ENCODE data around the gene SLC13A3. TPM values are rescaled to one million over a fixed set of nuclear protein-coding genes. Genes with fewer than 3 reads are reported as not detected.
A peak's percentile ranks its signal among the peaks of the same experiment; 100 is the strongest.

The SLC13A3 gene
- total RNA-seq, 1 donor from 2014 or later, result 0.13 TPM

- no peak for DNase-seq (ENCODE audit: low read depth in 2 of 2)
These were observed 5.9 kb upstream of the SLC13A3 start for GRCh38 chr20:46657137-46657536.

GRCh38 chr20:46652699-46653098 lies 1.4 kb upstream of the SLC13A3 start:
- DNase-seq (ENCODE audit: low read depth in 2 of 2), result no peak

DNA sequence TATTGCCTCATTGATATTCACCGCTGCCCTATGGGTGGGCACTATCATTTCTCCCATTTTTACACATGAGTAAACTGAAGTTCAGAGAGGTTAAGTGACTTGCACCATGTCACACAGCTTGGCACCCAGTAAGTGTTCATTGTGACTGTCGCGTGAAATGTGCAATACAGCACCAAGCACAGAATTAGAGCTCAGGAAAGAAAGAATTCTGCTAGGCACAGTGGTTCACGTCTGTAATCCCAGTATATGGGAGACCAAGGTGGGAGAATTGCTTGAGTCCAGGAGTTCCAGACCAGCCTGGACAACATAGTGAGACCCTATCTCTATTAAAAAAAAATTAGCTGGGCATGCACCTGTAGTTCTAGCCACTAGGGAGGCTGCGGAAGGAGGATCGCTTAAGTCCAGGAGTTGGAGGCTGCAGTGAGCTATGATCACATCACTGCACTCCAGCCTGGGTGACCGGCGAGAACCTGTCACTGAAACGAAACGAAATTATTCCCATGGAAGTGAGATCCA lies 626 bp downstream of the SLC13A3 start:
- DNase-seq (ENCODE audit: low read depth in 2 of 2), result no peak

DNA sequence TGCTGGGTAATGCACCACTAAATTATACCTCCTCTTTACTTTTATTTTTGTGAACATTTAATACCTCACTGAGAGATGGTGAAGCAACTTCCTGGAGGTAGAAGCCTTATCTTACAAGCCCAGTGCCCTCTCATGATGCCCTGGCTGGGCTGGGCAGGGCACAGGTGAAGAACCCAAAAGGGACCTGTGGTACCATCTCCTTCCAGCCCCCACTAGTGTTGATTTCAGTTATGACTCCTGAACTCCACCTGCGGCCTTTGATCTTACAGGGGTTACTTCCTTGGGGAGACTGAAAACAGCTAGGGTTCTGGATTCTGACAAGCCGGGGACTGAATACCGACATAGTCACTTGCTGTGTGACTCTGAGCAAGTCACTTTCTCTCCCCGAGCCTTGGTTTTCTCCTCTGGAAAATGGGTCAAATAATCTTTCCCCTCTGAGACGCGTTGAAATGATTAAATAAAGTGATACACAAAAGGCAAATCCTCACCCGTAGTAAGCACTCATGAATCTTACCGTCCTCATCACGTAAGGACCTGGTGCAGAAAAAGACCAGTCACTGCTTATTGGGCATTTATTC lies 1.2 kb downstream of the SLC13A3 start:
- DNase-seq (ENCODE audit: low read depth in 2 of 2), result no peak

DNA sequence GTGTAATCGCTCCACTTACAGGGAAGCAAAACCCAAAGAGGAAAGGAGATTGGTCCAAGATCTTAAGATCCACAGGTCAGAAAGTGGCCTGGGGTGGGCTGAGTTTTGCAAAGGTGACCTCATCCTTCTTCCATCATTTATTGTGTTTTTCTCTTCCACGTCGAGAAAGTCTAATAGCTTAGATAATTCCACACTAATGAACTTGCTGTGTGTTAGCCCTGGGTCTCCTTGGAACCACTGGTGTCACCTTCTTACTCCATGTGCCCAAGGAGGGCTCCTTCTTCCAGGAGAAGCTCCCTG lies 1.7 kb downstream of the SLC13A3 start:
- DNase-seq (ENCODE audit: low read depth in 2 of 2), result no peak

DNA sequence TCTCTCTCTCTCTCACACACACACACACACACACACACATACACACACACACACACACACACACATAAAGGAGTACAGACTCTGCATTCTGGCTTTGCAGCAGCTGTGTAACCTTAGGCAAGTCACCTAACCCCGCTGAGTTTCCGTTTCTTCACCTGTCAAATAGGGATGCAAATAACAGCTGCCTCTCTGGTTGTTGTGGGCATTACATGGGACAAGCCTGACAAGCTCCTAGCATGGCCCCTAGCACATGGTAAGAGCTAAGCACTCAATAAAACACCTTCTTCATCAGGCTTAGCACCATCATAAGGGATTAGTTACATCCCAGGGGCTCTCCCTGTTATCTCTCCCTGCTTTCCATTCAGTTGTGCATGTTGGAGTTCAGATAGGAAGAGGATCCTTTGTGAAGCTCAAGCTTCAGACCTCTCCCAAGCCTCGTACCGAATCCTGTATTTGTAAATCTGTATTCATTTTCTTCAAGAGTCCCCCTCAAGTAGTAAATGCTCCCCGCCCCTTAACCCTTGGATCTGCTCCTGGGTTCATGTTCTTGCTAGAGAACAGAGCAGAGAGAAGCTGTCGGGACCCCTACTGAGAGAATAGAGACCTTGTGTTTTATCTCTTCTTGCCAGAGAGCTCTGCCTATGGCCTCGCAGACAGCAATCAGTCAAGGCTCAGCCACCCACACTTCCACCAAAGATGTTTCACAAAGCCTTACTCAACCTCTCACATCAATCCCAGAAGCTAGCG lies 2.2 kb downstream of the SLC13A3 start:
- no peak for DNase-seq (ENCODE audit: low read depth in 2 of 2)

GRCh38 chr20:46647469-46647868 lies 3.8 kb downstream of the SLC13A3 start:
- no peak for DNase-seq (ENCODE audit: low read depth in 2 of 2)

GRCh38 chr20:46646659-46647380 lies 4.4 kb downstream of the SLC13A3 start:
- DNase-seq (ENCODE audit: low read depth in 2 of 2), result no peak

DNA sequence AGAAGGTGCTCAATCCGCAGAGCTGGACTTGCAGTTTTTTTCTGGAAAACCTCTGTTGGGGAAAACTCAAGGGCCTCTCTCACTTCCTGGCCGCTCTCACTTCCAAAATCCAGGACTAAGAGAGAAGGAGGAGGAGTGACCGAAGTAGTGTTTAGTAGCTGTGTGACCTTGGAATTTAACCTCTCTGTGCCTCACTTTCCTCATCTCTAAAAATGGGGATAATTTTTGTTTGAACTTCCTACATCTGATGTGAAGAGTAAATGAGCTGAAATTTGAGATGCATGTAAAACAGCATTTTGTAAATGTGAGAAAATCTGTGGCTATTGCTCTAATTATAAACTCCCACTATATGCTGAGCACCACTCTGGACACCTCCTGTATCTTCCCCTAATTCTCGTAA lies 5.1 kb downstream of the SLC13A3 start:
- no peak for DNase-seq (ENCODE audit: low read depth in 2 of 2)

DNA sequence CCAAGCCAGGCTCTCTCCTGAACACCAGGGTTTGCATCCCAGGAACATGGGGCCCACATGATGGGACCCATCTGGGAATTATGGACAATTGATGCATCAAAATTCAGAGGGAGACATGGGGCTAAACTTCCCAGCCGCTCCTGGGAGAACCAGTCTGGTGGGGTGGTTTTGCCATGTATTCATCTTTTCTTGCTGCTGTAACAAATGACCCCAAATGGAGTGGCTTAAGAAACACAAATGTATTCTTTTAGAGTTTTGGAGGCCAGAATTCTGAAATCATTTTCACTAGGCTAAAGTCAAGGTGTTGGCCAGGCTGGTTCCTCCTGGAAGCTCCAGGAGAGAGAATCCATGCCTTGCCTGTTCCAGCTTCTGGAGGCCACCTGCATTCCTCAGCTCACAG lies 6.5 kb downstream of the SLC13A3 start:
- DNase-seq (ENCODE audit: low read depth in 2 of 2), result no peak

- no peak for DNase-seq (ENCODE audit: low read depth in 2 of 2)
These were observed 7.1 kb downstream of the SLC13A3 start for GRCh38 chr20:46644160-46644559.

GRCh38 chr20:46642969-46643343 lies 8.3 kb downstream of the SLC13A3 start:
- DNase-seq (ENCODE audit: low read depth in 2 of 2), result no peak

DNA sequence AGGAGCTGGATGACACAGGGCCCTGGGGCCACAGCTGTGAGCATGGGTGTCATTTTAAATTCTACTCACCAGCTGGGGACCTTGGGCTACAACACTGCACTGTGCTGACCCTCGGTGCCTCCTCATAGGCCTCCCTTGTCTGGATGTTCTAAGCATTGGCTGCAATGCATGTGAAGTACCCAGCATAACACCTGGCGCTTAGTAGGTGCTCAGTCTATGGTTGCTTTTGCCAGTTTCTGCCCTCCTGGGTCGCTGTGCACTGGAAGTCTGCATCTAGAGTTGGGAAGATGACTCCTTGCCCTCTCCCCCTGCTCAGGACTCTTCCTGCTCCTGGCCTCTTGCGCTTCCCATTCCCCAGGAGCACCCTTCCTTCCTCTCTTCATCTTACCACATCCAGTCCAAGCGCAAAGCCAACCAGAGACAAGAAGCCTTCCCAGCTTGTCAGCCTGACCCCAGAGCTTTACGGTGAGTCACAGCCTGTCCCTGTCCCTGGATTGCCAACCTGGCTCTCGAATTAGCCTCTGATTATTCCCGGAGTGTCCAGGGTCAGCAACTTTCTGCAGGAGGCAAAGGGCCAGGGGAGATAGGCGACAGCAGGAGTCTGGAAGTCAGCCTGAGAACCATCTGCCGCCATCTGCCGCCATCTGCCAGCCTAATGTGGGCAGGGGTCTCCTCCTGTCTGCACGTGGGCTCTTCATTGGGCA lies 8.8 kb downstream of the SLC13A3 start:
- no peak for DNase-seq (ENCODE audit: low read depth in 2 of 2)

DNA sequence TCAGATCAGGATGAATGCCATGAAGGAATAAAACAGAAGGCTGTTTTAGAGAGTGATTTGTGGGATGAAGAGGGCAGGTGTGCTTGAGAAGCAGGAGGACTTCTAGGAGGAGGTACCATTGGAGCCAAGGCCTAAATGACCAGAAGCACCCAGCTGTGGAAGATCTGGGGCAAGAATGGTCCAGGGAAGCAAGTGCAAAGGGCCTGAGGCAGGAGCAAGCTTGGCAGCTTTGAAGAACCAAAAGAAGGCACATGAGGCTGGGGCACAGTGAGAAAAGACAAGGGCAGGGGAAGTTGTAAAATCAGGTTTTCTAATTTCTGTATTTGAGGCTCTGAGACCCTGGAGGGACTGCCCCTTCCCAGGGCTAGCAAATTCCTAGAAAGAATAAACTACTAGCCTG lies 9.8 kb downstream of the SLC13A3 start:
- no peak for DNase-seq (ENCODE audit: low read depth in 2 of 2)

- peak in 1 of 2 donors; percentile 6 for DNase-seq (ENCODE audit: low read depth in 2 of 2)
These were observed 10.5 kb downstream of the SLC13A3 start for GRCh38 chr20:46640536-46641311.

- DNase-seq (ENCODE audit: low read depth in 2 of 2), result no peak
These were observed 11.2 kb downstream of the SLC13A3 start for GRCh38 chr20:46640044-46640443.

DNA sequence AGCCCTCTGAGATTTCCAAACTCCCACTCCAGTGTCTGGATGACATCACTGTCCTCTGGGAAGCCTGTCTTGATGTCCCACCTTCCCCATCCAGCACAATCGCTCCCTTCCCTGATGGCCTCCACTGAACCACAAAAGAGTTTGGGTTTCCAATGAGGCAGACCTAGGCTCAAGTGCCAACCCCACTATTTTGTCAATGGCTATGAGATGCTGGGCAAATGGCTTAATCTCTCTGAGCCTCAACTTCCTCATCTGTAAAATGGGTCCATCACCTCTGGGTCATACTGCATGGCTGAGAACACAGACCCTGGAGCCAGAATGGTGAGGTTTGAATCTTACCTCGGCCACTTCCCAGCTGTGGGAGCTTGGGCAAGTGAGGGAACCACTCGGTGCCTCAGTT lies 11.7 kb downstream of the SLC13A3 start:
- DNase-seq (ENCODE audit: low read depth in 2 of 2), result no peak

- DNase-seq (ENCODE audit: low read depth in 2 of 2), result no peak
These were observed 12.4 kb downstream of the SLC13A3 start for GRCh38 chr20:46638898-46639274.

DNA sequence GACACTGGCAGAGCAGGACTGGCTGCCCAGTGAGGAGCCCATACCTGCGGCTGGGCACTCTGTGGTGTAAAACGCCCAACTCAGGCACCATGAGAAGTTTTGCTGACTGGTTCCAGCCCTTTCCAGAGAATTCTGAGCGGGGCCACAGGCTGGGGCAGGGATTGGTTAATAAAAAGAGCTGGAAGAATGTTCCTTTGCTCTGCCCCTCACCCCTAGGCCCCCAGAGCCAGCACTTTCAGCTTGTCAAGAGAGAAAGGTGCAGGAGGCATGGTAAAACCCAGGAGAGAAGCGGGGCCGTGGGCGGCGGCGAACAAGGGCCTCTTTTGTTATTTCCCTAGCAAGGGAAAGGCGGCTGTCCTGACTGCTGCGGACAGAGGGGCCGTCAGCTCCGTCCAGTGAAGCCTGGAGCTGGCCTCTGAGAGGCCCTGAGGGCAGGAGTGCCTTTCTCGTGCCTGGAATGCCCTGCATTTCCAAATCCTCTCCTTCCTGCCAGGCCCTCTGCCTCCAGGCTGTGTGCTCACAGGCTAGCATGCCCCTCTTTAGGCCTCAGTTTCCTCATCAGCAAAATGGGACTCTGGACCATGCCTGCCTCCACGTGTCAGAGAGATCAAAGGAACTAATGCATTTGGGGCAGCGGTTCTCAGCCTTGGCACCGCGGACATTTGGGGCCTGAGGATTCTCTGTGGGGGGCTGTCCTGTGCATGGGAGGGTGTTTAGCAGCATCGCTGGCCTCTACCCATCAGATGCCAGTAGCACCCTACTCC lies 12.9 kb downstream of the SLC13A3 start:
- DNase-seq (ENCODE audit: low read depth in 2 of 2), result no peak

DNA sequence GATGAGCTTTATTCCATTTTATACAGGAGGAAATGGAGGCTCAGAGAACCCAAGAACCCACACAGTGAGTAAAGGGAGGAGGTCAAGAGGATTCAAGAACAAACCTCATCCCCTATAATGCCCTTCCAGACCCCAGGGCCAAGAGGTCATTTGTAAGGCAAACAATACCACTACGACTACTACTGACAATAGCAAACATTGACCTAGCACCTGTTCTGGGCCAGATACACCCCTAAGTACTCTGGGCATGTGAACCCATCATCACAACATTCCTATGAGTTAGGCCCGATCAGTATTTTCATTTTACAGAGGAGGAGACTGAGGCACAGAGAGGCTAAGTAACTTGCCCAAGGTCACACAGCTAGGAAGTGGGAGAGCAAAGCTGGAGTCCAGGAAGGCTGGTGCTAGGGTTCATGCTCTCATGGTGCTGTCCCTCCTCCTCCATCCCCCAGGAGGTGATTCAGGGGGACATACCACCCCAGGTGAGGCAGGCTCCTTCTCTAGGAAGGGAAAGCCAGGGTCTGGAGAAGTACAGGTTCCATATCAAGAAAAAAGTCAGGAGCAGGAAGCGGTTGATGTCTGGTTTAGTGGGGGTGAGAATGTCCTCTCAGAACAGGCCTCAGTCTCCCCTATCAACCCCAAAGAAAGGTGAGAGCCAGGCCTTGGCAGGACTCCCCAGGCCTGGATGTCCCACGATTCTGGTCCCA lies 13.7 kb downstream of the SLC13A3 start:
- DNase-seq (ENCODE audit: low read depth in 2 of 2), result no peak
